ENCODE measurements around the gene SEPSECS. TPM values are rescaled to one million over a fixed set of nuclear protein-coding genes. Genes with fewer than 3 reads are reported as not detected.

Gene SEPSECS
- total RNA-seq, 4 donors from 2014 or later, result 4.7 to 7.7 (median 6.8) TPM

DNA sequence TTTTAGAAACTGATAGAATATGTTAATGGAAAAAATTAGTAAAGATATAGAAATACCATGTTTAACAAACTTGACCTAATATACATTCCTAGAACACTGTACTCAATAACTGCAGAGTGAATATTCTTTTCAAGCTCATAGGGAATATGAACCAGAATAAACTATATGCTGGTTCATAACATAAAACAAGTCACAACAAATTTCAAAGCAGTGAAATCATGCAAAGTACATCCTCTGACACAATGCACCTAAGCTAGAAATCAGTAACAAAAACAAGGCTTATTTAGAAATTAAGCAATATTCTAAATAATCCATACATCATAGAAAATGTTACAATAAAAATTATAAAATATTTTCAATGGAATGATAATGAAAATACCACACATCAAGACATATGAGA, 9.2 kb upstream of the SEPSECS start:
- DNase-seq (ENCODE audit: low spot score), result no peak
- no peak for TF ChIP-seq CTCF (IDR thresholded peaks at IDR 0.05)
- ATAC-seq (ENCODE audit: low FRiP score), result no peak

DNA sequence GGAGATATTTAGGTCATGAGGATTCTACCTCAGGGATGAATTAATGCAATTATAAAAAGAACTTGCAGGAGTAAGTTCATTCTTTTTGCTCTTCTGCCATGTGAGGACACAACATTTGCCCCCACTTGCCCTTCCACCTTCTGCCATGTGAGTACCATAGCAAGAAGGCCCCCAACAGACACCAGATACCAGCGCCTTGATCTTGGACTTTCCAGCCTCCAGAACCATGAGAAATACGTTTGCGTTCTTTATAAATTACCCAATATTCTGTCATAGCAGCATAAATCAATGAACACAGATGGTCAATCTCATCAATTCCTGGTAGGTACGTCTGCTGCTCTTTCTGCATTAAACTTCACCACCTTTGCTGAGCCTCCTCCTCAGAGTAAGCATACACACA, 5.7 kb upstream of the SEPSECS start:
- no peak for TF ChIP-seq CTCF (IDR thresholded peaks at IDR 0.05)
- no peak for DNase-seq (ENCODE audit: low spot score)
- ATAC-seq (ENCODE audit: low FRiP score), result no peak

DNA sequence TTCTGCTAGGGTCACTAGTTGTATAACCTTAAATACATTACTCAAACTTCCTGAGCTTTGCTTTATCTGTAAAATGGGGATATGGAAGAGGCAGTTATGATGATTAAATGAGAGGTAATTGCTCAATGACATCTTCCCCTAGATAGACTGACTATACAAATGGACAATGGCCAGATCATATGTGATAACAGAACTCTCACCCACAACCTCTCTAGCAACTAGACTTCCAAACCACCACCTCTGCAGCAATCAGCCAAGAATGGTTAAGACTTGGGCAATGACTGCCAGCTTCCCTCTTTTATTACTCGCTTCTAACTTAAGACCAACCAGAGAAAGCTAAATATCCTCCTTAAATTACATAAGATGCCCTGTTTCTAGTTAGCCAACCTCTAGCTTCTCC, 2.9 kb upstream of the SEPSECS start:
- no peak for ATAC-seq (ENCODE audit: low FRiP score)
- no peak for DNase-seq (ENCODE audit: low spot score)
- no peak for TF ChIP-seq CTCF (IDR thresholded peaks at IDR 0.05)

DNA sequence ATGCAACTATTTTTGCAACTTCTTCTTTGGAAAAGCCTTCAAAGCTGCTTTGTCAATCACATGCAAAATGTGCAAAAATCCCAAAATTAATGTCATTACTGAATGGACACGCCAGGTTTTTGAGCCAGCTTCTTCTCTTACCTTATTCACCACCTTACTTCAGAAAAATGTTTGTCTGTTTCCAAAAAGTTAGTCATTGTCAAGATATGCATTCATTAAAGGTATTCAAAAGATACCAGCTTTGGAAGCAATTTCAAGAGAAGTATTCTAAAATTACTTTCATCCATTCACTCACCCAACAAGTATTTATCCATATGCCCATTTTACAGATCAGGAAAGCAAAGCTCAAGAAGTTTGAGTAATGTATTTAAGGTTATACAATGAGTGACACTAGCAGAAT, 2.3 kb upstream of the SEPSECS start:
- no peak for TF ChIP-seq CTCF (IDR thresholded peaks at IDR 0.05)
- ATAC-seq (ENCODE audit: low FRiP score) (no peak), DNase-seq (ENCODE audit: low spot score) (no peak)

DNA sequence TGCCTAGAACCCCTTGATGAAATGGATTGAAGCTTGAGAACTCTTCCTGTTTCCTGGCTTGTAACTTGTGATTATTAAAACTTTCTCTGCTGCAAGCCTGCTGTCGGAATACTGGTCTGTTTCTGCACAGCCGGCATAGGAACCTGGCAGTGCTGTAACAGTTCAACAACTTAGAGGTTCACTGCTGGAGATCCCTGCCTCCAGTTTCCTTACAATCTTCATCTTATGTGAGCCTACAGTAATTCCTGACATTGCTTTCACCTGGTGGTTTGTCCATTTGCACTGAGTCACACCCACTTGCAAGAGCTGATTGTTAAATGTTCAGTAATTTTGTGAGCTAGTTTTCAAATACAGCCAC, 1.3 kb upstream of the SEPSECS start:
- DNase-seq (ENCODE audit: low spot score) (no peak), ATAC-seq (ENCODE audit: low FRiP score) (no peak)
- no peak for TF ChIP-seq CTCF (IDR thresholded peaks at IDR 0.05)

DNA sequence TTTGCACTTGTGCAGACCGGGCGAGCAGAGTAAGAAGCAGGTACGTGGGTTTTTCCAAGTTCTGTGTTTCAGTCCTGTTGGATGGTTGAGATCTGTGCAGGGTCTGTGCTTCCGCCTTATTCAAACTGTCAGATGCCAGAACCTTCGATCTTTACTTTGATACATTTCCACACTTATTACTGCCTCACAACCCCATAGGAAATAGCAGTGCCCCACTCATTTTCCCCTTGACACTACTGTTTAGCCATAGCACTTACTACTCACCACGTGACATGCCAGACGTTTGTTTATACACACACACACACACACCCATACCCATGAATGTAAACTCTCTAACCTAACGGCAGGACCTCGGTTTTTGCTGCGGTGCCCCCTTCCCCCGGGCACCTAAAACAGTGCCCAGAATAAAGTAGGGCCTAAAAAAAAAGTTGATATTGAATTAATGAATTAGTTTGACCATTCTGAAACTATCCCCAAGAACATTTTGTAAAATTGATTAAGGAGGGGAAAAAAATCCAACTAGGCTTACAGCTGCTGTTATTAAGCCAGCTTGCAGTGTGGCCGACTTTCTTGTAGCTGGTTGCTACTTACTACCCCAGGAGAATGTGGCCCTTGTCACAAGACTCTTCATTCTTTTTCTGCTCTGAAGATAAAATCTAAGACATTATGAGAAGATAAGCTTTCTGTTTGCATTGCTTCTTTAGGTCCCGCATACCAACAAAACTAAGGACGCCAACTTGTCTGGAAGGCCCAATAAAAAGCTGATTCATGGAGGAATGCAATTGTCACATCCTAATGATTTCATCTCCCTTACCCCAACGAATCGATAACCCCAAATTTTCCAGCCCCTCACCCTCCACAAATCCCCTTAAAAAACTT, 704 bp upstream of the SEPSECS start:
- peak; percentile 44 for ATAC-seq (ENCODE audit: low FRiP score)
- TF ChIP-seq CTCF (IDR thresholded peaks at IDR 0.05), result no peak
- DNase-seq (ENCODE audit: low spot score), result no peak

- ATAC-seq (ENCODE audit: low FRiP score), result no peak
Observed at GRCh38 chr4:25158817-25159216, 1.4 kb downstream of the SEPSECS start.

More at GRCh38 chr4:25158817-25159216, 1.4 kb downstream of the SEPSECS start:
- DNase-seq (ENCODE audit: low spot score), result no peak
- no peak for TF ChIP-seq CTCF (IDR thresholded peaks at IDR 0.05)

Data from omental fat pad (tissue), 4 donors.